Subcutaneous adipose tissue (tissue), 4 donors: ENCODE measurements around the gene FKBP6. TPM values are rescaled to one million over a fixed set of nuclear protein-coding genes. Genes with fewer than 3 reads are reported as not detected.

Experiments
- CTCF ChIP-seq: fragments of 450-650 bp; IDR thresholded peaks from one replicate; pipeline ENCODE4 v1.5.1; 2016; ENCODE audit warnings: low read depth, mild to moderate bottlenecking, control low read depth, antibody characterized with exemption, moderate library complexity
- total RNA-seq, 4 donors: library from RNA; depleted of rRNA; stranded (reverse); fragments of >200 nt; gene quantifications; one replicate each; pipeline ENCODE4 v1.1.0, GENCODE V29; 2016

Gene FKBP6
- total RNA-seq, 4 donors from 2014 or later, result not detected

- TF ChIP-seq CTCF, result no peak
Measured at GRCh38 chr7:73382934-73383503, 55.1 kb downstream of the FKBP6 start.

GRCh38 chr7:73387221-73387828, 59.4 kb downstream of the FKBP6 start:
- no peak for TF ChIP-seq CTCF

GRCh38 chr7:73387908-73388414, 60.0 kb downstream of the FKBP6 start:
- TF ChIP-seq CTCF, result no peak

- no peak for TF ChIP-seq CTCF
Measured at GRCh38 chr7:73391396-73391795, 63.4 kb downstream of the FKBP6 start.

GRCh38 chr7:73394422-73394821, 66.5 kb downstream of the FKBP6 start:
- TF ChIP-seq CTCF, result no peak

- TF ChIP-seq CTCF, result no peak
Measured at GRCh38 chr7:73395538-73396503, 67.9 kb downstream of the FKBP6 start.
